Stomach (tissue), 4 donors: Measurements from ENCODE around the gene CCND1.

ENCODE experiments used
- POLR2A ChIP-seq, 4 donors: fragments of 450-650 bp; IDR thresholded peaks; one replicate each; pipeline ENCODE4 v1.6.1; 2016; ENCODE audit warnings: antibody characterized with exemption in 4 of 4, control low read depth in 2 of 4, mild to moderate bottlenecking in 1 of 4, moderate library complexity in 1 of 4
- TF ChIP-seq, protein P1 (sequence below), 7 experiments: fragments of 450-650 bp in 4 of 7; fragments of 200-600 bp in 3 of 7; sonication (generic) in 3 of 7; IDR thresholded peaks; one replicate each; pipeline ENCODE4 v1.5.1; 2016 to 2019; ENCODE audit warnings: antibody characterized with exemption in 7 of 7, control low read depth in 2 of 7, mild to moderate bottlenecking in 1 of 7

DNA sequence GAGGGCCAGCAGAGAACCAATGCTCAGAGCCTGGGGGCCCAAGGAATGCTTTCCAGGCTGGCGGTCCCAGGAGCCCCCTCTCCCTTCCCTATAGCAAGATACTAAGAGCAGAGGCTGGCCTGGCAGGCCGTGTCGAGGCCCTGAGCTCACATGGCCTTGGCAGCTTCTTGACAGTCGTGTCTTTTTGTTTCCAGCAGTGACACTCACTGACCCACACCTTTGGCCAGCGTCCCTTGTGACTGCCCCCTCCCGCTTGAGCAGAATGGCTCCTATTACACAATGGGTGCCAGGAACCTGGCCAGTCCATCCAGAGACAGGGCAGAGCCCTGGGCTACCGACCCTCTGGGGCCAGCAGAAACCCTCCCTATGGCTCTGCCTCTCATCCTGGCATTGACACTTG lies 6.4 kb upstream of the CCND1 start:
- TF ChIP-seq, protein P1, sequence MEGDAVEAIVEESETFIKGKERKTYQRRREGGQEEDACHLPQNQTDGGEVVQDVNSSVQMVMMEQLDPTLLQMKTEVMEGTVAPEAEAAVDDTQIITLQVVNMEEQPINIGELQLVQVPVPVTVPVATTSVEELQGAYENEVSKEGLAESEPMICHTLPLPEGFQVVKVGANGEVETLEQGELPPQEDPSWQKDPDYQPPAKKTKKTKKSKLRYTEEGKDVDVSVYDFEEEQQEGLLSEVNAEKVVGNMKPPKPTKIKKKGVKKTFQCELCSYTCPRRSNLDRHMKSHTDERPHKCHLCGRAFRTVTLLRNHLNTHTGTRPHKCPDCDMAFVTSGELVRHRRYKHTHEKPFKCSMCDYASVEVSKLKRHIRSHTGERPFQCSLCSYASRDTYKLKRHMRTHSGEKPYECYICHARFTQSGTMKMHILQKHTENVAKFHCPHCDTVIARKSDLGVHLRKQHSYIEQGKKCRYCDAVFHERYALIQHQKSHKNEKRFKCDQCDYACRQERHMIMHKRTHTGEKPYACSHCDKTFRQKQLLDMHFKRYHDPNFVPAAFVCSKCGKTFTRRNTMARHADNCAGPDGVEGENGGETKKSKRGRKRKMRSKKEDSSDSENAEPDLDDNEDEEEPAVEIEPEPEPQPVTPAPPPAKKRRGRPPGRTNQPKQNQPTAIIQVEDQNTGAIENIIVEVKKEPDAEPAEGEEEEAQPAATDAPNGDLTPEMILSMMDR (IDR thresholded peaks at IDR 0.05) = no peak
- no peak for TF ChIP-seq POLR2A (IDR thresholded peaks at IDR 0.05)
